GM19328 (cell line): Measurements from ENCODE around the gene ENTR1.
"Not testable (repeated sequence)": the region's sequence is repeated elsewhere in the genome, so short reads cannot be mapped to it uniquely, and the experiment has no call there.

Experiments
- ATAC-seq: cut with Tn5 transposase; IDR thresholded peaks from one replicate; pipeline ENCODE4 v1.9.1; 2021; ENCODE audit warnings: mild to moderate bottlenecking, moderate library complexity; ENCODE audit not compliant: unreplicated experiment

ENTR1 gene

GRCh38 chr9:136438548-136439480, 28.4 kb upstream of the ENTR1 start:
- ATAC-seq: peak; percentile 31

GRCh38 chr9:136437839-136438547, 27.6 kb upstream of the ENTR1 start:
- ATAC-seq: no peak

- no peak for ATAC-seq
These were observed 27.0 kb upstream of the ENTR1 start for GRCh38 chr9:136437430-136437829.

GRCh38 chr9:136436055-136436634, 25.7 kb upstream of the ENTR1 start:
- no peak for ATAC-seq

- ATAC-seq: no peak
These were observed 24.3 kb upstream of the ENTR1 start for GRCh38 chr9:136434580-136435169.

GRCh38 chr9:136433849-136434579, 23.6 kb upstream of the ENTR1 start:
- ATAC-seq: no peak

- no peak for ATAC-seq
These were observed 22.8 kb upstream of the ENTR1 start for GRCh38 chr9:136433043-136433715.

- no peak for ATAC-seq
These were observed 22.2 kb upstream of the ENTR1 start for GRCh38 chr9:136432591-136432990.

GRCh38 chr9:136431782-136432350, 21.5 kb upstream of the ENTR1 start:
- no peak for ATAC-seq

GRCh38 chr9:136430588-136431234, 20.3 kb upstream of the ENTR1 start:
- no peak for ATAC-seq

- ATAC-seq: no peak
These were observed 19.5 kb upstream of the ENTR1 start for GRCh38 chr9:136429683-136430491.

GRCh38 chr9:136429075-136429628, 18.7 kb upstream of the ENTR1 start:
- ATAC-seq: no peak

GRCh38 chr9:136426787-136427186, 16.4 kb upstream of the ENTR1 start:
- ATAC-seq: no peak

- not testable (repeated sequence) for ATAC-seq
These were observed 15.0 kb upstream of the ENTR1 start for GRCh38 chr9:136425367-136425766.

GRCh38 chr9:136424750-136425362, 14.4 kb upstream of the ENTR1 start:
- no peak for ATAC-seq

- ATAC-seq: no peak
These were observed 13.2 kb upstream of the ENTR1 start for GRCh38 chr9:136423432-136424146.

- no peak for ATAC-seq
These were observed 12.5 kb upstream of the ENTR1 start for GRCh38 chr9:136422876-136423275.
